ENCODE measurements around the gene SH3D19.
"Not testable (repeated sequence)": the region's sequence is repeated elsewhere in the genome, so short reads cannot be mapped to it uniquely, and the experiment has no call there.

Gene SH3D19

GRCh38 chr4:151238477-151238876 lies 86.9 kb downstream of the SH3D19 start:
- no peak for DNase-seq
- intact Hi-C loops (cut with DNase I), result loop anchor here (2.0 kb wide), 1 partner anchor 124 kb away; no protein-coding TSS in a partner anchor

DNA sequence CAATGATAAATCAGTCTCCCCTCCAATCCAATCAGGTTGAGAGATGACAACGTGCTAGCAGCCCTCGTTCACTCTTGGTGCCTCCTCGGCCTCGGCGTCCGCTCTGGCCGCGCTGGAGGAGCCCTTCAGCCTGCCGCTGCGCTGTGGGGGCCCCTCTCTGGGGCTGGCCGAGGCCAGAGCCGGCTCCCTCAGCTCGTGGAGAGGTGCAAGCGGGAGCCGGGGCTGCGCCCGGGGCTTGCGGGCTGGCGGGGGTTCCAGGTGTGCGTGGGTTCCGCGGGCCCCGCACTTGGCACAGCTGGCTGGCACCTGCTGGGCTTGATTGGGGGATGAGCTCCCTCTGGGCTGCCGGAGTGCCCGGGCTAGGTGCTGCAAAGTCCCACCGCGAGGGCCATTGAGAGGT lies 89.4 kb downstream of the SH3D19 start:
- DNase-seq, result no peak
- intact Hi-C loops (cut with DNase I), result no loop called here

DNA sequence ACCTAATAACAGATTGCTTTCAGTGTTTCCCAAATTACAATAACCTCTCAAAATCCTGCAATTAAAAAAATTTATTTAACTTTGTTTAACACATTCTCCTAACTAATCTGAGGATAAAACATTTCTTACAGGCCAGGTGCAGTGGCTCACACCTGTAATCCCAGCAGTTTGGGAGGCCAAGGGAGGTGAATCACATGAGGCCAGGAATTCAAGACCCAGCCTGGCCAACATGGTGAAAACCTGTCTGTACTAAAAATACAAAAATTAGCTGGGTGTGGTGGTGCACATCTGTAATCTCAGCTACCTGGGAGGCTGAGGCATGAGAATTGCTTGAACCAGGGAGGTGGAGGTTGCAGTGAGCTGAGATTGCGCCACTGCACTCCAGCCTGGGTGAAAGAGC lies 90.0 kb downstream of the SH3D19 start:
- intact Hi-C loops (cut with DNase I); DNase-seq: not testable (repeated sequence)

GRCh38 chr4:151233600-151233999 lies 91.8 kb downstream of the SH3D19 start:
- intact Hi-C loops (cut with DNase I), result no loop called here
- DNase-seq, result no peak

DNA sequence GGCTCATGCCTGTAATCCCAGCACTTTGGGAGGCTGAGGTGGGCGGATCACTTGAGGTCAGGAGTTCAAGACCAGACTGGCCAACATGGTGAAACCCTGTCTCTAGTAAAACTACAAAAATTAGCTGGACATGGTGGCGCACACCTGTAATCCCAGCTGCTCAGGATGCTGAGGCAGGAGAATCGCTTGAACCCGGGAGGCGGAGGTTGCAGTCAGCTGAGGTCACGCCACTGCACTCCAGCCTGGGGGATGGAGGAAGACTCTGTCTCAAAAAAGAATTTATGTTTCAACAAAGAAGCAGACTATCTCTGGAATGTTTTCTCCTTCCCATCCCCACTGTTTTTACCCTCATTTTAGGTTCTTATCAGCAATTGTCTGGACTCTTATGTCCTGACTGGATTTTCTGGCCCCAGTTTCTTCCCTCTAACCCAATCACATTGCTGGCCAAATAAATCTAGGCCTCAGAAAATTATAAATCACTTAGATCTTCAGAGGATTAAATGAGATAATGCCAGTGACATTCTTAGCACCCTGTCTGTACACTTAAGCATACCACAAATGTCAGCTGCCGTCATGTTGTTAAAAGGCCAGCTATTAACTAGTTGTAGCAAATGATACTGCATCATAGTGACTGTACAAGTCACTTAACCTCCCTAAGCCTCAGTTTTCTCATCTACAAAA lies 93.3 kb downstream of the SH3D19 start:
- DNase-seq, result no peak
- intact Hi-C loops (cut with DNase I), result no loop called here

DNA sequence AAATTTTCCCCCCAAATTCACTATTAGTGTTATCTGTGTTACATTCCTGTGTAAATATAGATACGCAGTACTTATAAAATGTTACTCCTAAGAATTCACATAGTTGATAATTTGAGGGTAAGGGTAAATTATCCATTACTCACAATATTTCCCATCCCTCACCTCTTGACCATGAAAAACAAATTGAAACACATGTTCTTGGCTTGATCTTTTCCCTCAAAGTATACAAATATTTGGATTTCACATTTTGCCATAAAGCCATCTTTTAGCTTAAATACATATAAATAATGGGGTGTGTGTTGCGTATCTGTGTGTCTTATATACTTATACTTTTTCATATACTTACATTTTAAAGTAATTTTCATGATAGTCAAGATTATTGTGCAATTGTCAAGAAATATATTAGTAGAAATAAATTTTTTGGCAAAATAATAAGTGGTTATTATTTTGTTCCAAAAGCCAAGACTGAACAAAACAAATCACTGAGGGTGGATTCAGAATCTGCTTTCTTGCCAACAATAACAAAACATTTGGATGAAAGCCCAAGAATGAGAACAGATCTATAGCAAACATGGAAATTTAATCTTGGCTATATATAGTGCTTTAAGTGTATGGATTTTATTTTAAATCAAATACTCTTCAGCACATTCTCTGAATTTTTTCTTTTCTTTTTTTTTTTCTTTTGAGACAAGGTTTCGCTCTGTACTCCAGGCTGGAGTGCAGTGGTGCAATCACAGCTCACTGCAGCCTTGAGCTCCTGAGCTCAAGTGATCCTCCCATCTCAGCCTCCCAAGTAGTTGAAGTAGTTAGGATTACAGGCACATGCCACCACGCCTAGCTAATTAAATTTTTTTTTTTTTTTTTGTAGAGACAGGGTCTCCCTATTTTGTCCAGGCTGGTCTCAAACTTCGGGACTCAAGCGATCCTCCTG lies 97.0 kb downstream of the SH3D19 start:
- no peak for DNase-seq
- intact Hi-C loops (cut with DNase I), result loop anchor here (5.0 kb wide), 1 partner anchor 111 kb away; no protein-coding TSS in a partner anchor

GRCh38 chr4:151227731-151228130 lies 97.7 kb downstream of the SH3D19 start:
- peak in 6 of 10 donors; percentile 41 to 87 (median 50) for DNase-seq
- intact Hi-C loops (cut with DNase I), result loop anchor here (5.0 kb wide), 1 partner anchor 110 kb away; no protein-coding TSS in a partner anchor

- no peak for DNase-seq
- intact Hi-C loops (cut with DNase I), result loop anchor here (5.0 kb wide), 1 partner anchor 110 kb away; no protein-coding TSS in a partner anchor
Observed at GRCh38 chr4:151227172-151227571, 98.2 kb downstream of the SH3D19 start.

GRCh38 chr4:151226004-151226932 lies 99.1 kb downstream of the SH3D19 start:
- DNase-seq, result no peak
- intact Hi-C loops (cut with DNase I), result loop anchor here (5.0 kb wide), 1 partner anchor 109 kb away; no protein-coding TSS in a partner anchor

DNA sequence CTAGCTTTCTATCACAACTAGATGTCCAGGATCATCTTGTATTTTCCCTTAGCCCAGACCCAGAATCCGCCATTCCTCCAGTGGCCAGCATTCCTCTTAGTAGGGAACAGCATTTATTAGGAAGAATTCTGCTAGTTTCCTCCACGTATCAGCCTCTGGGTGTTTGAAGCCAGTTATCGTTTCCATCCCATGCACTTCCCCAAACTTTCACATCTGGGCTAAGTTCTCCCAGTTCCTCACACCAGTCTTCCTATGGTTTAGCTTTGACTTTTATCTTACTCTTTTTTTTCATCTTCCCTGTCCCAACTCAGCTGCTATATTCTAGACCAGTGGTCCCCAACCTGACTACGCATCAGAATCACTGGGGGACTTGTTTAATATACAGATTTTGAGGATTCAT lies 101.9 kb downstream of the SH3D19 start:
- DNase-seq, result no peak
- intact Hi-C loops (cut with DNase I), result no loop called here

DNA sequence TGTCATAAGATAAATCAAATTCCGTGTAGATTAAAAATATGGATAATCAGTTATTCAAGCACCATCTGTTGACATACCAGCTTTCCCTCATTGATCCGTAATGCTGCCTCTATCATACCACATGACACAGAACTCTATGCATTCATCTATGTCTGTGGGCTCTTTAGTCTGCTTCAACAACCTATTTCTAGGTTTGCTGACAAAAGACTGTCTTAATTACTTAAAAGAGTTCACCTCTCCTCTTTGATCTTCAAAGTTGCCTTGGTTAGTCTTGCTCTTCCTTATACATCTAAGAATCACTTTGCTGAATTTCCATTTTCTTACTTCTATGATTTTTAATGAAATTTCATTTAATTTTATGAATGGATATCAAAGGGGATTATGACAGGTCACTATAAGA lies 105.5 kb downstream of the SH3D19 start:
- no peak for DNase-seq
- intact Hi-C loops (cut with DNase I), result no loop called here

- DNase-seq, result no peak
- intact Hi-C loops (cut with DNase I), result no loop called here
Observed at GRCh38 chr4:151219091-151219490, 106.3 kb downstream of the SH3D19 start.

DNA sequence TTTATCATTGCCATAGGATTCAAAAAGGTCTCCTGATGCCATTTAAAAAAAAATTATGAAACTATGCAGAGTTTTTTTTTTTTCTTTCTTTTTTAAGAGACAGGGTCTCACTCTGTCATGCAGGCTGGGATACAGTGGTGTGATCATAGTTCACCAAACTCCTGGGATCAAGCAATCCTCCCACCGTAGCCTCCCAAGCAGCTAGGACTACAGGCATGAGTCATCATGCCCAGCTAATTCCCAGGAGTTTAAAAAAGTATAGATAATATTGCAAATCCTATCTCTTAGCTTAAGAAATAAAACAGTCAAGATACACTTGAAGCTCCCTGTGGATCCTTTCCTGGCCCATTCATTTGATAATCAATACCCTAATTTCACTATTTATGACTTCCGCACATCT lies 107.1 kb downstream of the SH3D19 start:
- no peak for DNase-seq
- intact Hi-C loops (cut with DNase I), result no loop called here

- intact Hi-C loops (cut with DNase I), result no loop called here
Observed at GRCh38 chr4:151217326-151217725, 108.1 kb downstream of the SH3D19 start.

DNA sequence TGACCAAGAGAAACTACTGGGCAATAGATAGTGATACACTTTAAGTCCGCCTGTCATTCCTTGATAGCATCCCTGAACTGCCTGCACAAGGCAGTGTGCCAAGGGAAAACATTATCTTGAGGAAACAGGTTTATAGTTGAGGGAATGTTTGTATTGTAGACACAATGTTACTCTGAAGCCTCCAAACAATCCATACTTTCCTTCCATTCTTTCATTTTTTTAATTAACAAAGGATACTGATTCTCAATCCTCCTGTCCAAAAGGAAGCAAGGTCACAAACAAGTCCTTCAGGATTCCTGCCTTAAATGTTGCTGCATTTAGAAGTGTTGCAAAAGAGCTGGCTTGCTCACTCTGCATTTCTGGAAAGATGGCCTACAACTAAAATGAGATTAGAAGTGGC lies 110.1 kb downstream of the SH3D19 start:
- no peak for DNase-seq
- intact Hi-C loops (cut with DNase I), result no loop called here

More at GRCh38 chr4:151217326-151217725, 108.1 kb downstream of the SH3D19 start:
- DNase-seq, result no peak

DNA sequence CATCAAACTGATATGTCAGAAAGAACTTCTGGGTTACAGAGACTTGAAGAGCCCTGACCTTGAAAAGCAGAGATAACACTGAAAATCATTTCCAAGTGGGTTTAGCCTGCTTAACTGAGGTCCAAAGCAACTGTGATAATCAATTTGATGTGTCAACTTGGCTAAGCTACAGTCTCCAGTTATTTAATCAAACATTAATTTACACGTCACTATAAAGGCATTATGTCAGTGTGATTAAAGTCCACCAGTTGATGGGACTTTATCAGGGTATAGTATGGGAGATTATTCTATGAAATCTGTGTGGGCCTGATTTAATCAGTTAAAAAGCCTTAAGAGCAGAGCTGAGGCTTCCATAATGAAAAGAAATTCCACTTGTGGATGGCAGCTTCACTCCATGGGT lies 117.5 kb downstream of the SH3D19 start:
- intact Hi-C loops (cut with DNase I), result no loop called here
- DNase-seq, result no peak

GRCh38 chr4:151207186-151207585 lies 118.2 kb downstream of the SH3D19 start:
- intact Hi-C loops (cut with DNase I), result no loop called here
- no peak for DNase-seq

DNA sequence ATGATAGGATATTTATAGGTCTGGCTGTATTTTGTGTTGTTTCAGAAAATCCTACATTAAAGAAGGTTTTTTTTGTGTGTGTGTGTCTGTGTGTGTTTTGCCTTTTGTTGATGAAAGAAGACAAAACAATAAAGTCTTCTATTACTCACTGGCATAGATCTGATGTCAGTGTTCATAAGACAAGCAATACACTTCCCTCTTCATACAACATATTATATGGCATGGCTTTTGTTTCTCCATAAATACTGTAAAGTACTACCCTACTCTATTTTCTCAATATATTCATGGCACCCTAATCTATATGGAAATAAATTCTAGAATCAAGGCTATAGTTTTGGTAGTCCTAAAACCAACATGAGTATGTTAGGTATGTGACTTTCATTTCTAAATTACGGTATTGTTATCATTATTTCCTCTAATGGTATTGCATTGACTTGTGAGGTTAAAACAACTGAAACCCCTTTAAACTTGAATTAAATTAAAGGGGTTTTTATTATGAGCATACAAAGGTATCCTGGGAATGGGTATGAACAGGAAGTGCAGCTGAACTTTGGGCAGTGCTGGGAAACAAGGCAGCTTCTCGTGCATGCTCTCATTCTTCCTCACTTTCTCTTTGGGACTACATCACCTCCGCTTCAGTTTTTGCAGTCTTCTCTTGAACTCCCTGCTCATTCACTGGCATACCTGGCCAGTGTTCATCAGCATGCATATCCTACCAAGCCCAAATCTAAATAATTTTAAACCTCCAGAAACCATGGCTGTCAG lies 119.0 kb downstream of the SH3D19 start:
- DNase-seq, result no peak
- intact Hi-C loops (cut with DNase I), result no loop called here

DNA sequence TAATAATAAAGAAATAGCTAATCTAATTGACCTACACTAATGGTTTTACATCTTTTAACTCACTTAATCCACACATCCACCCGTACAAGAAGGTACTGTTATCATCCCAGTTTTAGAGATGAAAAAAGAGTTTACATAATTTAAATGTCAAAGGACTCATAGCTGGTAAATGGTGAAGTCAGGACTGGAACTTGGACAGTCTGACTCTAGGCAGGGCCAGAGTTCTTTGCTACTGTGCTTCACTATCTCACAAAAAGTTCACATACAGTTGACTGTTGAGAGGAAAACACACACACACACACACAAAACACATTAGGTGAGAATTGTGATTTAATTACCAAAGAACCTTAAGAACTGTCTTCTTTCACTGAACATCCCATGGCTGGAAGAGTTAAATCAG lies 119.7 kb downstream of the SH3D19 start:
- DNase-seq, result no peak
- intact Hi-C loops (cut with DNase I), result no loop called here

Data from posterior cingulate gyrus (tissue), 11 donors.